Cardiac muscle cell (in vitro differentiated cells and primary cell): ENCODE results near the gene NUBP1. TPM values are rescaled to one million over a fixed set of nuclear protein-coding genes. Genes with fewer than 3 reads are reported as not detected.
A peak's percentile ranks its signal among the peaks of the same experiment; 100 is the strongest.

Source experiments
- DNase-seq, 2 donors: peaks; one replicate each; pipeline versions ENCODE4 v3.0.0 to v3.0.0-alpha.2; 2010 to 2017; ENCODE audit warnings: low read depth in 1 of 2, low spot score in 1 of 2
- H3K27ac ChIP-seq: fragments of 200-600 bp; sonication (generic); 2 replicates; pipeline ENCODE4 v1.5.1; 2016
- H3K27me3 ChIP-seq: fragments of 200-600 bp; sonication (generic); 2 replicates; pipeline ENCODE4 v1.6.0; 2016; ENCODE audit warnings: control low read depth
- H3K36me3 ChIP-seq: fragments of 200-600 bp; sonication (generic); 2 replicates; pipeline ENCODE4 v1.5.1; 2016; ENCODE audit warnings: control low read depth
- H3K4me1 ChIP-seq: fragments of 200-600 bp; sonication (generic); 2 replicates; pipeline ENCODE4 v1.8.1; 2017; ENCODE audit warnings: low read depth, mild to moderate bottlenecking, mixed run types
- H3K4me3 ChIP-seq: fragments of 200-600 bp; sonication (generic); 2 replicates; pipeline ENCODE4 v1.5.1; 2016; ENCODE audit warnings: mild to moderate bottlenecking
- H3K9me3 ChIP-seq: fragments of 200-600 bp; sonication (generic); 2 replicates; pipeline ENCODE4 v1.5.1; 2017; ENCODE audit warnings: low read depth, mild to moderate bottlenecking, control low read depth
- polyA plus RNA-seq: library from polyadenylated mRNA; unstranded; fragments of >200 nt; fragmentation: Nextera tagmentation; extraction: Ambion mirVana; gene quantifications from 2 replicates; pipeline ENCODE4 v1.2.1, GENCODE V29; 2016
- total RNA-seq: library from RNA; depleted of rRNA; stranded (reverse); fragments of >200 nt; gene quantifications from 2 replicates; pipeline ENCODE4 v1.2.3, GENCODE V29; 2016
- TF ChIP-seq, protein P1 (sequence below): IDR thresholded peaks from 2 replicates; pipeline ENCODE4 v1.5.1; 2012; ENCODE audit warnings: low read depth, mild to moderate bottlenecking, low read length

Gene NUBP1
- total and polyA plus RNA-seq, 2 experiments from 2014 or later, result 44.6 to 54.0 TPM

GRCh38 chr16:10708969-10709368 lies 34.7 kb upstream of the NUBP1 start:
- Histone ChIP-seq H3K9me3 (peaks cover 5% of the 10 kb centered on the region), H3K4me1 (no peaks in the 10 kb centered on the region), H3K27me3 (no peaks in the 10 kb centered on the region), H3K27ac (no peak overlapping the region), H3K4me3 (no peak overlapping the region), H3K36me3 (no peaks in the 10 kb centered on the region)
- no peak for DNase-seq
- TF ChIP-seq, protein P1, sequence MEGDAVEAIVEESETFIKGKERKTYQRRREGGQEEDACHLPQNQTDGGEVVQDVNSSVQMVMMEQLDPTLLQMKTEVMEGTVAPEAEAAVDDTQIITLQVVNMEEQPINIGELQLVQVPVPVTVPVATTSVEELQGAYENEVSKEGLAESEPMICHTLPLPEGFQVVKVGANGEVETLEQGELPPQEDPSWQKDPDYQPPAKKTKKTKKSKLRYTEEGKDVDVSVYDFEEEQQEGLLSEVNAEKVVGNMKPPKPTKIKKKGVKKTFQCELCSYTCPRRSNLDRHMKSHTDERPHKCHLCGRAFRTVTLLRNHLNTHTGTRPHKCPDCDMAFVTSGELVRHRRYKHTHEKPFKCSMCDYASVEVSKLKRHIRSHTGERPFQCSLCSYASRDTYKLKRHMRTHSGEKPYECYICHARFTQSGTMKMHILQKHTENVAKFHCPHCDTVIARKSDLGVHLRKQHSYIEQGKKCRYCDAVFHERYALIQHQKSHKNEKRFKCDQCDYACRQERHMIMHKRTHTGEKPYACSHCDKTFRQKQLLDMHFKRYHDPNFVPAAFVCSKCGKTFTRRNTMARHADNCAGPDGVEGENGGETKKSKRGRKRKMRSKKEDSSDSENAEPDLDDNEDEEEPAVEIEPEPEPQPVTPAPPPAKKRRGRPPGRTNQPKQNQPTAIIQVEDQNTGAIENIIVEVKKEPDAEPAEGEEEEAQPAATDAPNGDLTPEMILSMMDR, result no peak

GRCh38 chr16:10728003-10728887 lies 15.4 kb upstream of the NUBP1 start:
- Histone ChIP-seq H3K27me3 (no peaks in the 10 kb centered on the region), H3K36me3 (no peaks in the 10 kb centered on the region), H3K9me3 (no peaks in the 10 kb centered on the region), H3K27ac (no peak overlapping the region), H3K4me3 (no peak overlapping the region), H3K4me1 (peaks cover 5% of the 10 kb centered on the region)
- TF ChIP-seq, protein P1, result no peak
- no peak for DNase-seq

DNA sequence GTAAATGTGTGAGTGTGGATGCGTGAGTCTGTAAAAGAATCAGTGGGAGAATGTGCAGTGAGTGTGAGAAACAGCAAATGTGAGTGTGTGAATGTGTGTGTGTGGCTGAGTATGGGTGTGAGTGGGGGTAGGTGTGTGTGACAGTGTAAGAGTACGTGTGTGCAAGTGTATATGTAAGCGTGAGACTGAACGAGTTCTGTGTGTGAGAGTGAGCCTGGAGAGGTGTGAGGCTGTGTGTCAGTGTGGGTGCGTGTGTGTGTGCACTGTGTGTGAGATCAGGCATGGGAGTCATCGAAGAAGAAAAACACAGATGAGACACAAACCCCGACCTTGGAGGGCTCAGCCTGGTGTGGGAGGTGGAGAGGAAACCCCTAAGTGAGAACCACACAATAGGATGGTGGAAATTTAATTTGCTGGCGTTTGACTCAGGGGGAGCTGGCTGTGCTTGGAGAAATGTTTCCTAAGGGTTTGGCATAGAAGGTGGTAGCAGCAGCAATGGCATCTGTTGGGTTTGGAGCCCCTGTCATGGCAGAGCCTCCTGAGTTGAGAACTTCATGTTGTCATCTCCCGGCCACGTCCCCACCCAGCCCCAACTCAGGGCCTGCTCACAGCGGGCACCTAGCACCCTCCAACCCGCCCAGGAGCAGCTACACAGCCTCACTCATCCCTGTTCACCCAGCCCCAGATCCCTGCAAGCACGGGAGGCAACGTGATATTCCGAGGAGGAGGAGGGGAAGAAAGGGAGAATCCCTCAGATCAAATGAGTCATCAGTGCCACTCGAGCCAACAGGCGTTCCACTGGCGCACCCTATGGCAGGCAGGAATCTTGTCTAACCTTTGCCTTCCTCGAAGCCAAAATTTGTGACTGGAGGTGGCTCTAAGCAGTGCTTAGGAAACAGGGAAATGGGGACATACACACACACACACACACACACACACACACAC lies 14.3 kb upstream of the NUBP1 start:
- no peaks in the 10 kb centered on the region for H3K27me3 ChIP-seq
- no peak overlapping the region for H3K27ac ChIP-seq

DNA sequence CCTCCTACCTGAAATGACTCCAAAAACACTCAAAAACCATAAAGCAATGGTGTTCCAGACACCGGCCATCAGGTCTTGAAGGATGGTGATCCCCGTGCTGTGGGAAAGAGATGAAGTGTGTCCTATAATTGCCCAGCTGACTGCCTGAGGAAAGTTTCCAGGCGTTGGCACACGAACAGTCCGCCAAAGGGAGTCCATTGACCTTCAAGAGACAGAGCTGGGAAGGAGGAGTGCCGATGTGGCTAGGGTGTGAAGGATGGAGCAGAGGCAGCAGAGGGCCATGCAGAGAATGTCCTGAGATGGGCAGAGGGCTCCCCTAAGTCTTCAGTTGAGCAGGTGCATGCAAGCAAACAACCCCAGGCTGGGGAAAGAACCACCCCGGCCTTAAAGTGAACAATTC lies 11.9 kb upstream of the NUBP1 start:
- Histone ChIP-seq H3K4me1 (peaks cover 5% of the 10 kb centered on the region), H3K36me3 (no peaks in the 10 kb centered on the region), H3K27me3 (no peaks in the 10 kb centered on the region), H3K9me3 (no peaks in the 10 kb centered on the region), H3K4me3 (no peak overlapping the region), H3K27ac (no peak overlapping the region)
- TF ChIP-seq, protein P1, result no peak
- no peak for DNase-seq

More for the DNA sequence above, 14.3 kb upstream of the NUBP1 start:
- Histone ChIP-seq H3K9me3 (no peaks in the 10 kb centered on the region), H3K4me1 (peaks cover 5% of the 10 kb centered on the region), H3K4me3 (no peak overlapping the region), H3K36me3 (no peaks in the 10 kb centered on the region)
- DNase-seq, result peak in 1 of 2 donors; percentile 43
- TF ChIP-seq, protein P1, result peak; percentile 3

DNA sequence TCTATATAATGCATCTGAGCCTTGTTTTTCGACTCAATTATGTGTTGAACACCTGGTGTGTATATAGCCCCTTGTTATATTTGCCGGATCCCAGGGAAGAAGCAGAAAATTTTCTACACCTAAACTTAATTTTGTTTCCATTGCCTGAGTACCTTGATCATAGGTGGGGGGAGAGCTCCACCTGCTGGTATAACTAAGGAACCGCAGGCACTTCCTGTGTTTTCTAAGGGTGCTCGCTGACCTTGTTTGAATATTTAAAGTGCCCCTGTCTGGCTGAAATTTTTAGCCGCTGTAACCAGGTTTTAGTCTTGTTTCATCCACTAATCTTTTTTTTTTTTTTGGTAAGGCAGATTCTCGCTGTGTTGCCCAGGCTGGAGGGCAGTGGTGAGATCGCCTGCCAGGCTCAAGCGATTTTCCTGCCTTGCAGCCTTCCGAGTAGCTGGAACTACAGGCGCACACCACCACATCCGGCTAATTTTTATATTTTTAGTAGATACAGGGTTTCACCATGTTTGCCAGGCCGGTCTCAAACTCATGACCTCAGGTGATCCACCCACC lies 6.5 kb upstream of the NUBP1 start:
- H3K27ac ChIP-seq, result no peak overlapping the region
- TF ChIP-seq, protein P1, result peak; percentile 90
- H3K9me3 ChIP-seq, result no peaks in the 10 kb centered on the region
- H3K27me3 ChIP-seq, result no peaks in the 10 kb centered on the region
- no peaks in the 10 kb centered on the region for H3K36me3 ChIP-seq
- H3K4me3 ChIP-seq, result no peak overlapping the region
- H3K4me1 ChIP-seq, result no peaks in the 10 kb centered on the region
- peak; percentile 72 to 80 for DNase-seq
